ENCODE data around the gene CREB5. TPM values are rescaled to one million over a fixed set of nuclear protein-coding genes. Genes with fewer than 3 reads are reported as not detected.
"Not testable (repeated sequence)": the region's sequence is repeated elsewhere in the genome, so short reads cannot be mapped to it uniquely, and the experiment has no call there.

Gene CREB5
- total RNA-seq, 2 experiments from 2014 or later: not detected

- no peaks in the 10 kb centered on the region for H3K27me3 Mint-ChIP-seq
- ChIA-PET POLR2A (no interaction called here), CTCF (interaction anchor here (0.7 kb wide), 1 partner anchor 106 kb away, joined by 4 read pairs; no protein-coding TSS in a partner anchor)
- H3K9me3 Mint-ChIP-seq: no peaks in the 10 kb centered on the region
- no peak overlapping the region for H3K4me3 Mint-ChIP-seq
- no peak overlapping the region for H3K27ac Mint-ChIP-seq
- no peaks in the 10 kb centered on the region for H3K36me3 Mint-ChIP-seq (ENCODE audit: low read depth)
- DNase-seq: no peak
- H3K4me1 Mint-ChIP-seq: no peaks in the 10 kb centered on the region
Measured at GRCh38 chr7:28776463-28777157, 364.3 kb downstream of the CREB5 start.

GRCh38 chr7:28778786-28779185 lies 366.5 kb downstream of the CREB5 start:
- no peak overlapping the region for H3K4me3 Mint-ChIP-seq

DNA sequence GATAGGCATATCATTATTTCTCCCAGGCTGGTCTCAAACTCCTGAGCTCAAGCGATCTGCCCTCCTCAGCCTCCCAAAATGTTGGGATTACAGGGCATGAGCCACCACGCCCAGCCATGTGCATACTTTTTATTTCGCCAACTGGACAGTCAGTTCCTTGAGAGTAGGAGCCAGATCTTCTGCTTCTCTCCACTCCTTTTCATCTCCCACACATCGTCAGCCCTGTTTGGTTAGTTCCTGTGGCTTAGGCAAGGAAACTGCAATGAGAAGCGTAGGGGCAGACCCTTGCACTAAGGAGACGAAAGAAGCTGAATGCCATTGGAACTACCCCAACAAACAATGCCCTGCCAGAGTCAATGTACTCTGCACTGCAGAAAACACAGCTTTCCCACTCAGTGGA lies 367.6 kb downstream of the CREB5 start:
- Mint-ChIP-seq H3K4me3 (no peak overlapping the region), H3K27me3 (no peaks in the 10 kb centered on the region), H3K27ac (no peak overlapping the region), H3K36me3 (ENCODE audit: low read depth) (no peaks in the 10 kb centered on the region), H3K9me3 (no peaks in the 10 kb centered on the region), H3K4me1 (no peaks in the 10 kb centered on the region)
- DNase-seq: no peak
- POLR2A ChIA-PET: no interaction called here
- CTCF ChIA-PET: no interaction called here

More at GRCh38 chr7:28778786-28779185, 366.5 kb downstream of the CREB5 start:
- no peaks in the 10 kb centered on the region for H3K4me1 Mint-ChIP-seq
- no peak for DNase-seq
- no peaks in the 10 kb centered on the region for H3K9me3 Mint-ChIP-seq
- ChIA-PET CTCF (no interaction called here), POLR2A (no interaction called here)
- no peaks in the 10 kb centered on the region for H3K36me3 Mint-ChIP-seq (ENCODE audit: low read depth)
- H3K27me3 Mint-ChIP-seq: no peaks in the 10 kb centered on the region
- no peak overlapping the region for H3K27ac Mint-ChIP-seq

DNA sequence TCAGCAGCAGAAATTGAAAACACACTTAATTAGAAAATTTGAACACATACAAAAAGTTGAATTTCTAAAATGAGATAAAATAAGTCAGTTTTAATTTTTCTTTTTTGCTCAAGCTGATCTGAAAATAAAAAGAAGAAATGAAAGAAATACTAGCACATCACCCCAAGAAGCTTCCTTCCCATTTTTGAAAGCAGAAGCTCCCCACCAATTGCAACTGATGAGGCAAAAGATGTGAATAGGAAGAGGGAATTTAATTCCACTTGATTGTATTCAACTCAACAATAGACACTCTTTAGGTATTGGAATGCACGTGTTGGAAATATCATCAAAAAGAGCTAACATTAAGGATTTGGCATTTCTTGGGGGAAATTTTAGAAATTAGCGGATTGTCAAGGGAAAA lies 370.0 kb downstream of the CREB5 start:
- H3K27ac Mint-ChIP-seq: no peak overlapping the region
- H3K4me1 Mint-ChIP-seq: no peaks in the 10 kb centered on the region
- H3K36me3 Mint-ChIP-seq (ENCODE audit: low read depth): no peaks in the 10 kb centered on the region
- DNase-seq: no peak
- ChIA-PET CTCF (no interaction called here), POLR2A (no interaction called here)
- no peaks in the 10 kb centered on the region for H3K27me3 Mint-ChIP-seq
- no peaks in the 10 kb centered on the region for H3K9me3 Mint-ChIP-seq
- H3K4me3 Mint-ChIP-seq: no peak overlapping the region

DNA sequence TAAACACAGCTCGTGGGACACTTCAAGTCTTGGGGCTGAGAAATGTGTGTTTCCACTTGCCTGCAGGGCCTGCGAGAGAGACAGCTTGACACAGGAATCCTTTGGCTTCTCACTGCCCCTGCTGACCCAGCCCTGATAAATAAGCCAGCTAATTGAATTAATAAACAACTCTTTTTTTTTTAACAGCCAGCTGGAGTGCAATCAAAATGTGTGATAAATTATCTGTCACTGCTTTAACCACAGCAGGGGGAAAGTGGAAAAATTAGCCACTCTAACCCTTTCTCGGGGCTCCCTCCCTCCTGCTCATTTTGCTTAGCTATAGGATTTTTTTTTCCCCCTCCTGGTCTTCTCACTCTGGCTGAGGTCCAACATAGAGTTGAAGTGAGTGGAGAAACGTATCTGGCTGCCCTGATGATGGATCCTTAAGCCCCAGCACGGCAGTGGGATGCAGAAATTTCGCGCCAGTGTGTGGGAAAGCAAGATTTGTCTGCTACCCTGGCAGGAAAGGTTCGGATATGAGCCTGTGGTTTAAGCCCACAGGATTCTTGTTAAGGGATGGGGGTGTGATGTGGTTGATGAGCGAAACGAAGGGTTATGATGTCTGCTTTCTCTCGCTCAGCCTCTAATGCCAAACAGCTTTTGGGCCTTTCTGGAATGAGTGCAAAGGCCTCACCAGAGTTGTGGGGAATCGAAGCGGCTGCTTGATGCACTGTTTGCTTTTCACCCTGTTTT lies 372.0 kb downstream of the CREB5 start:
- Mint-ChIP-seq H3K4me1 (no peaks in the 10 kb centered on the region), H3K27ac (no peak overlapping the region), H3K27me3 (no peaks in the 10 kb centered on the region), H3K9me3 (no peaks in the 10 kb centered on the region), H3K4me3 (no peak overlapping the region), H3K36me3 (ENCODE audit: low read depth) (no peaks in the 10 kb centered on the region)
- POLR2A ChIA-PET: no interaction called here
- CTCF ChIA-PET: no interaction called here
- DNase-seq: no peak

DNA sequence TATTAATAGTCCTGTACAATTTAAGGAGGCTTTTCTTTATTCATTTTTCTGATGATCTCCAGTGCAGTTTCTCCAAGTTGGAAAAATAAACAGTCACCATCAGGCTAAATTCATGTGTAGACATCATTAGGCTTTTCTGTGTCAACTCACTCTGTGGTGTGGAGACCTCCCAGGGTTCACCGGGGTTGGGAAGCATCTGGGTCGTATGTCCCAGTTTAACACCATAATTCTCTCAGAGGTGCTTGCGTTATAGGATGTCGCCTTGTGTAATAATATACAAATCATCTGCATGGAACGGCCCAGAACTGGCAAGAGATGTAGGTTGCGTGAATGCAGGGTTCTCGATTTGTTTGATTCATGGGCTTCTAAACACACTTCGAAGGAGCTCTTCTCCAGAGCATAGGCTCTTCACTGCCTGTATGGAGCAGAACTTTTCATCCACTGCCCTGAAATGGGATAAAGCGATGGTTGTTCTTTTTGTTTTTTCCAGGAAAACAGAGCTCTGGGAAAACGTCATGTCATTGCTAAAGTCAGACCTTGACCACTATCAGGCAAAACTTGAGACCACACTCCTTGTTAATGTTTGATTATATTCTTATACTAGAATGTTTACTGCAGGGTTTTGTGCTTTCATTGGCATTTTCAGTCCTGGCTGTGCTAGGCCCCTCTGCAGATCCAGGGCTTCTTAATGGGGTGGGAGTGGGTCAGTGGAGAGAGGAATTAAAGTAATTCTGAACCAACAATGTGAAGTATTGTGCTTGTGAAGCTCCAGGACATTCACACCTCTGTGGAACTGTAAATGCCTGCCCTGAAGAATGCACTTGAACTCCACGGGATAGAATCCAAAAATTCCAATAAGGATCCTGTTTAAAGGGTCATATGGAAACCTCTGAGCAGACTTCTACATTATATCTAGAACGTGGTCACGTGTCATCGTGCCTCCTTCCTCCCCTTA lies 373.0 kb downstream of the CREB5 start:
- ChIA-PET CTCF (no interaction called here), POLR2A (no interaction called here)
- Mint-ChIP-seq H3K36me3 (ENCODE audit: low read depth) (no peaks in the 10 kb centered on the region), H3K9me3 (no peaks in the 10 kb centered on the region), H3K27me3 (no peaks in the 10 kb centered on the region), H3K4me1 (no peaks in the 10 kb centered on the region), H3K4me3 (no peak overlapping the region), H3K27ac (no peak overlapping the region)
- no peak for DNase-seq

- DNase-seq; H3K36me3 Mint-ChIP-seq (ENCODE audit: low read depth); H3K27ac Mint-ChIP-seq; H3K9me3 Mint-ChIP-seq; CTCF ChIA-PET; H3K27me3 Mint-ChIP-seq; H3K4me1 Mint-ChIP-seq; H3K4me3 Mint-ChIP-seq; POLR2A ChIA-PET: not testable (repeated sequence)
Measured at GRCh38 chr7:28786156-28786555, 373.8 kb downstream of the CREB5 start.

DNA sequence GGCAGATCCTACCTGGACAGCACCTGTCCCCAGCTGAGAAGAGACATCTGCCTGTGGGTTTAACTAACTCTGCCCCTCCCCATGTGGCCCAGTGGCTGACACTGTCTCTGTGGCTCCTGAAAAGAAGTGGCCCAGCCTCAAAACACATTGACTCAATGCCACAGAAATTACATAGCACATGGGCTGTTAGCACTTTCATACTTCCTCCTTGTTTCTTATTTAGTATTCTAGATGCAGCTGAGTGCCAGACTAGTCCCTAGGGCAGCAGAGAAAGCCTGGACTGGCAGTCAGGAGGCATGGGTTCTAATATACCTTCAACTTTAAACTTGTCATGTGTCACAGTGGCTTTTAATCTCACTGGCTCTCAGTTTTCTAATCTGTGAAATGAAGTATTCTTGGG lies 374.8 kb downstream of the CREB5 start:
- H3K27ac Mint-ChIP-seq: no peak overlapping the region
- no peaks in the 10 kb centered on the region for H3K9me3 Mint-ChIP-seq
- ChIA-PET CTCF (no interaction called here), POLR2A (no interaction called here)
- H3K36me3 Mint-ChIP-seq (ENCODE audit: low read depth): no peaks in the 10 kb centered on the region
- H3K4me1 Mint-ChIP-seq: no peaks in the 10 kb centered on the region
- H3K27me3 Mint-ChIP-seq: no peaks in the 10 kb centered on the region
- no peak overlapping the region for H3K4me3 Mint-ChIP-seq
- DNase-seq: no peak

DNA sequence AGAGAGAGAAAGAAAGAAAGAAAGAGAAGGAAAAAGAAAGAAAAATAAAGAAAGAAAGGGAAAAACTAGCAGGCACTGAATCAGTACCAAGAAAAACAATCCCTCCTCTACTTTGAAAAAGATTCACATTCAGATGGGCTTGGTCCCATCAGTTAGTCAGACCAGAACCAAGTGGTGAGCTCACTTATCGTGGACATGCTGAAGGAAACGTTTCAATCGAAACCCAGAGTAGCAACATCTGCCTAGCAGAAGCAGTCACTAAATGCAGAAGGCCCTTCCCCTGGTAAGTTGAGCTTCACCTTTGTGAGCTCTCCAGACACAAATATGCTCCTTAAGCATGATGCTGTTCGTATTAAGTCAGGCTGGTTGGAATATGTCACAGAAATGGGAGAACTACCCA lies 378.1 kb downstream of the CREB5 start:
- Mint-ChIP-seq H3K4me3 (no peak overlapping the region), H3K27ac (no peak overlapping the region), H3K9me3 (no peaks in the 10 kb centered on the region), H3K36me3 (ENCODE audit: low read depth) (no peaks in the 10 kb centered on the region), H3K4me1 (no peaks in the 10 kb centered on the region), H3K27me3 (no peaks in the 10 kb centered on the region)
- CTCF ChIA-PET: no interaction called here
- no peak for DNase-seq
- POLR2A ChIA-PET: no interaction called here

- Mint-ChIP-seq H3K4me3 (no peak overlapping the region), H3K36me3 (ENCODE audit: low read depth) (no peaks in the 10 kb centered on the region), H3K27ac (no peak overlapping the region), H3K4me1 (no peaks in the 10 kb centered on the region), H3K9me3 (no peaks in the 10 kb centered on the region), H3K27me3 (no peaks in the 10 kb centered on the region)
- ChIA-PET POLR2A (no interaction called here), CTCF (no interaction called here)
- no peak for DNase-seq
Measured at GRCh38 chr7:28792858-28793257, 380.5 kb downstream of the CREB5 start.

DNA sequence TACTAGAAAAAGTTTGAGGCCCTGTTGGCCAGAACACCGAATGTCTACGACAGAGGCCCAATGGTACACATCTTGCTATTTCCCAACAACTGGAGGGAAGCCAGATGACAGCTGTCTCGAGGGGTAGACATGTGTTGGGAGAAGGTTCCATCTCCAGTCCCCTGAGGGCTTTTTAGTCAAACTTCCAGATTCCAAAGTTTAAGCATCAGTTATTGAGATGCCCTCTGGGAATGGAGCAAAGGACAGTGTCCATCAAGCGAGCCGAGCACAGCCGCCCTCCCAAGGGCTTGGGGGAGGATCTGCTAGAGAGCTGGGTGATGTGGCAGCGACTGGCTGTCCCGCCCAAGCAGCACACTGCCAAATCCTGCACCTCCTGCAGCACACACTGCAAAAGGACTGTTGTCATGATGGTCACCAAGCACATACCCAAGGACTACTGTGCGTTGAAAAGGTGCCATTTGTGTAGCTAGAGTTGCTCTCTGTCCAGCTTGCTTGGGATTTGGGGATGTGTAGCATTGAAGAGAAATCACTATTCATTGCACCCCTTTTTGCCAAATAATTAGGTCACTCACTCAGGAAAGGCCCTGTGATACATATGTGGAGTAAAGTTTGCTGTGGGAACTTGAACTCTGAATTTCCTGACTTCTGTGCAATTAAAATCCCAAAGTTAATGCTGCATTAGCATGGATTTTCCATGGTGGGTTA lies 381.2 kb downstream of the CREB5 start:
- no peaks in the 10 kb centered on the region for H3K27me3 Mint-ChIP-seq
- ChIA-PET POLR2A (no interaction called here), CTCF (no interaction called here)
- no peaks in the 10 kb centered on the region for H3K9me3 Mint-ChIP-seq
- H3K36me3 Mint-ChIP-seq (ENCODE audit: low read depth): no peaks in the 10 kb centered on the region
- DNase-seq: no peak
- H3K4me1 Mint-ChIP-seq: no peaks in the 10 kb centered on the region
- H3K4me3 Mint-ChIP-seq: no peak overlapping the region
- no peak overlapping the region for H3K27ac Mint-ChIP-seq

DNA sequence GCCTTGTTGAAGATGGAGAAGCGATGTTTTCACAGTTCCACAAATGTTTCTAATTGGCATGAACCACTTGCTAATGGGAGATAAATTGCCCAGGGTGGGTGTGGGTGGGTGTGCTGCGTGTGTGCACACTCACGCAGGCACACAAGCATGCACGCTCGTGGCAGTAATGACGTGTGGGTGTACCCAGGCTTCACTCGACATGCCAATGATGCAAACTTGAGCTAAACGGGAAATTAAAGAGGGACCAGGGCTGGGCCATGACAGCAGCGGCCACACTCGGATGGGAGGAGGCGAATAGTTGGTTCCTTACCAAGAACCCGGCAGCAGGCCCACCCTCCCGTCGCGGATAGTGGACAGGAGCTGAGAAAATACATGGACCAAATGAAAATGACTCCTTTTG lies 386.0 kb downstream of the CREB5 start:
- H3K36me3 Mint-ChIP-seq (ENCODE audit: low read depth): no peaks in the 10 kb centered on the region
- H3K4me3 Mint-ChIP-seq: no peak overlapping the region
- DNase-seq: no peak
- H3K27ac Mint-ChIP-seq: no peak overlapping the region
- no peaks in the 10 kb centered on the region for H3K9me3 Mint-ChIP-seq
- POLR2A ChIA-PET: no interaction called here
- H3K4me1 Mint-ChIP-seq: no peaks in the 10 kb centered on the region
- CTCF ChIA-PET: no interaction called here
- no peaks in the 10 kb centered on the region for H3K27me3 Mint-ChIP-seq

DNA sequence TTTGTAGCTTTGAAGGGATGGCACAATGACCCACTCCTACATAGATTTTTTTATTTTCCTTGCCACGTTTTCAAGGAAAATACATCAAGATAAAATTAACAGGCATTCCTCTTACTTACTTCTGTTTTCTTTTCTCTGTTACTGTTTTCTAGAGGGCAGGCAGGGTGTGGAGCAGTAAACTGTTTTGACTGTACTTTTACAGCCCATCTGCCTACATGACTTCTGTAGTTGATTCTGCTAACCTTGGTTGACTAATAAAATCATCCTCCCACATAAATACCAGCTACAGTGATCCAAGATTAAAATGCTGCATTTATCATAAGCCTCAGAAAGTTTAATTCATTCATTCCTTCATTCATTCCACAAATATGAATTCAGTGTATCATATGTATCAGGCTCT lies 387.3 kb downstream of the CREB5 start:
- Mint-ChIP-seq H3K36me3 (ENCODE audit: low read depth) (no peaks in the 10 kb centered on the region), H3K27ac (no peak overlapping the region), H3K4me1 (no peaks in the 10 kb centered on the region), H3K4me3 (no peak overlapping the region), H3K9me3 (peaks cover 3% of the 10 kb centered on the region), H3K27me3 (no peaks in the 10 kb centered on the region)
- ChIA-PET POLR2A (no interaction called here), CTCF (no interaction called here)
- DNase-seq: no peak
